ENCODE data around the gene ZSCAN31. TPM values are rescaled to one million over a fixed set of nuclear protein-coding genes. Genes with fewer than 3 reads are reported as not detected.

ZSCAN31 gene
- total RNA-seq, 1 donor from 2014 or later, result 1.1 TPM

DNA sequence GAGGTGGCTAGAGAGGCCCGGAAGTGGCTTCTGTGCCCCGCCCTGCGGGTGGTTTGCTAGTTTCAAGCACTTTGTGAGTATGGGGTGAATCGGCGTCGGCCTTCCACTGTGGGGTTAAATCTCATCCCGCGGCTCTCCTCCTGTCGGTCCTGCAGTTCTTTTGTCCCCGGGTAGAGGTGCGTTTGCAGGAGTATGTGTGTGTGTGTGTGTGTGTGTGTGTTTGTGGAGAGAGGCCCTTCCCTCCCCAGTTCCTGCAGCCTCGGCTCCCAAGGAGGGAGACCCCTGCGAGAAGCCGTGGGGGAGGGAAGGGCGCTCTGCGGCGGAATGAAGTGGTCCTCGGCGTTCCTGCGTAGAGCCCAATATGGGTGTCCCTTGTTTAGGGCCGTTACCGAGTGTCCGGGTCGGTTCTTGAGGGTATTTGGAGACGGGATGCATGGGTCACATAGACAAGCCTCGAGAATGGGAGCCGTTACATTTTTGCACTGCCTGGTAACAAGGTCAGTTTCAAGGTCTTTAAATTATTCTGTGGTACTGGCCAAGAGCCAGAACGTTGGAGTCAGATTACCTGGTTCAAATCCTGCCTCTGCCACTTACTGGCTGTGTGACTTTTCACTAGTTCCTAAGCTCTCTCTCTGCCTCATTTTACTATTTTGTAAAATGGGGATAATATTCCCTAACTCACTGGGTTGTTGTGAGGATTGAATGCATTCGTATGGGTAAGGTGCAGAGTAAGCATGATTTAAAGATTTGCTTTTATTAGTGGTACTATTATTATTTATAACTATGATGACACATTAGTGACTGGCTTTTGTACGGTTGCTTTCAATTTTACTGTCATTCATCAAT, 14.2 kb upstream of the ZSCAN31 start, which contains the start of gene ZKSCAN3:
Gene ZKSCAN3, plus strand, starts transcription at position 56 of the 846 bp plus-strand sequence. CDS start 9,640 bp downstream, outside the sequence.
- H3K4me1 ChIP-seq (ENCODE audit: insufficient read depth, low read length), result peaks cover under 1% of the 10 kb centered on the region
- H2AFZ ChIP-seq (ENCODE audit: low read depth, low read length), result peak within 1 kb of the TSS; percentile 80
- H4K20me1 ChIP-seq (ENCODE audit: insufficient read depth, low read length), result no peaks in the 10 kb centered on the region
- Mint-ChIP-seq H3K27ac (ENCODE audit: unreplicated experiment) (peak within 1 kb of the TSS; percentile 67), H3K4me3 (ENCODE audit: unreplicated experiment) (peak within 1 kb of the TSS; percentile 99), H3K27me3 (ENCODE audit: low read depth, unreplicated experiment) (peaks cover 12% of the 10 kb centered on the region), H3K36me3 (ENCODE audit: low read depth, unreplicated experiment) (no peaks in the 10 kb centered on the region), H3K9me3 (ENCODE audit: unreplicated experiment) (no peaks in the 10 kb centered on the region), H3K4me1 (ENCODE audit: low read depth, unreplicated experiment) (peaks cover 4% of the 10 kb centered on the region)
- FAIRE-seq, result no peak
- H3K9ac ChIP-seq (ENCODE audit: low read length), result peak within 1 kb of the TSS; percentile 87
- H3K4me2 ChIP-seq (ENCODE audit: low read length), result peak within 1 kb of the TSS; percentile 88
- H3K4me3 ChIP-seq (ENCODE audit: insufficient read depth, low read depth, low read length), result peak within 1 kb of the TSS; percentile 88
- peak; percentile 70 for DNase-seq (ENCODE audit: low read depth)
- peak within 1 kb of the TSS; percentile 48 for H3K27ac ChIP-seq (ENCODE audit: low read depth, low read length)
- no peaks in the 10 kb centered on the region for H3K36me3 ChIP-seq (ENCODE audit: insufficient read depth, low read length)
- no peaks in the 10 kb centered on the region for H3K9me3 ChIP-seq (ENCODE audit: insufficient read depth, low read depth, low read length)
- peaks cover 7% of the 10 kb centered on the region for H3K27me3 ChIP-seq (ENCODE audit: insufficient read depth, low read length)
- no peak for TF ChIP-seq EZH2 (IDR thresholded peaks at IDR 0.05; ENCODE audit: insufficient read depth, low read length)
- no peak for TF ChIP-seq CTCF (IDR thresholded peaks at IDR 0.05; ENCODE audit: insufficient read depth, low read depth, low read length)
- H3K79me2 ChIP-seq (ENCODE audit: insufficient read depth, low read length), result peaks cover 47% of the 10 kb centered on the region

DNA sequence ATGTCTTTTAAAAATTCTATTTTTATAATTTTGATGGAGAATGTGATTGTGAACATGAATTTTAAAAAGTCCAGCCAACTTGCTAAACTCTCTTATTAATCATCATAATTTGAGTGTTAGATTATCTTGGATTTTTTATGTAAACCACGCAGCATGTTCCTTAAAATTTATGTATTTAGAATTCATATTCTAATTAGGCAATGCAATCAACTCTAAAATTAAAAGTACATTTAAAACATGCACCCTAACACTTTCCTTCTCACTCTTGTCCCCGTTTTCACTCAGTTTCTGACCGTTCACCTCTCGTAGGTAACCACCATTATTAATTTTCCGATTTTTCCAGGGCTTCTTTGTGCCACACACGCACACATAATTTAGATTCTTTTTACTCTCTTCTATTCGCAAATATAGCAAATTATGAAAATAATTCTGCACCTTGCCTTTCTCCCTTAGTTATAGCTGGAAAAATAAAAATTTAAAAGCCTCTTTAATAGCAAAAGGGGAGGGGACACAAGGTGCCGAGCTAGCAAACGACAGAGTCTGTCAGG, 13.5 kb upstream of the ZSCAN31 start:
- H2AFZ ChIP-seq (ENCODE audit: low read depth, low read length), result peak overlapping the region; percentile 80
- H3K9ac ChIP-seq (ENCODE audit: low read length), result peak overlapping the region; percentile 87
- H3K4me2 ChIP-seq (ENCODE audit: low read length), result peak overlapping the region; percentile 88
- H3K9me3 ChIP-seq (ENCODE audit: insufficient read depth, low read depth, low read length), result no peaks in the 10 kb centered on the region
- no peaks in the 10 kb centered on the region for H3K4me1 ChIP-seq (ENCODE audit: insufficient read depth, low read length)
- Mint-ChIP-seq H3K27me3 (ENCODE audit: low read depth, unreplicated experiment) (peaks cover 13% of the 10 kb centered on the region), H3K4me1 (ENCODE audit: low read depth, unreplicated experiment) (peaks cover 4% of the 10 kb centered on the region), H3K36me3 (ENCODE audit: low read depth, unreplicated experiment) (no peaks in the 10 kb centered on the region), H3K9me3 (ENCODE audit: unreplicated experiment) (no peaks in the 10 kb centered on the region), H3K4me3 (ENCODE audit: unreplicated experiment) (peak overlapping the region; percentile 99), H3K27ac (ENCODE audit: unreplicated experiment) (peak overlapping the region; percentile 67)
- H4K20me1 ChIP-seq (ENCODE audit: insufficient read depth, low read length), result no peaks in the 10 kb centered on the region
- H3K79me2 ChIP-seq (ENCODE audit: insufficient read depth, low read length), result peaks cover 40% of the 10 kb centered on the region
- H3K36me3 ChIP-seq (ENCODE audit: insufficient read depth, low read length), result no peaks in the 10 kb centered on the region
- peak overlapping the region; percentile 48 for H3K27ac ChIP-seq (ENCODE audit: low read depth, low read length)
- peaks cover 7% of the 10 kb centered on the region for H3K27me3 ChIP-seq (ENCODE audit: insufficient read depth, low read length)
- DNase-seq (ENCODE audit: low read depth), result no peak
- TF ChIP-seq EZH2 (IDR thresholded peaks at IDR 0.05; ENCODE audit: insufficient read depth, low read length) (no peak), CTCF (IDR thresholded peaks at IDR 0.05; ENCODE audit: insufficient read depth, low read depth, low read length) (no peak)
- H3K4me3 ChIP-seq (ENCODE audit: insufficient read depth, low read depth, low read length), result peak overlapping the region; percentile 88
- no peak for FAIRE-seq

Measured in astrocyte (in vitro differentiated cells and primary cell).